GM12878 (cell line): ENCODE measurements around the gene SCRN2. TPM values are rescaled to one million over a fixed set of nuclear protein-coding genes. Genes with fewer than 3 reads are reported as not detected.

Source experiments
- ATAC-seq: fragments of 200-7000 bp; cut with Tn5 transposase; 3 replicates; pipeline ENCODE4 v1.9.1; 2020; ENCODE audit warnings: mild to moderate bottlenecking, moderate library complexity
- BruUV-seq: library from RNA; stranded (reverse); fragments of 400-500 nt; replicated peaks from 2 replicates; lab custom pipeline; 2021; lab: Mats Ljungman, UMichigan
- CTCF ChIA-PET: fragments of 300-600 bp; sonication (Branson Sonifier 250); formaldehyde crosslinking; extraction: SDS; loops from one replicate; lab custom pipeline; 2021; ENCODE audit warnings: inconsistent platforms; lab: Yijun Ruan, JAX
- POLR2A ChIA-PET: fragments of 350-600 bp; formaldehyde crosslinking; extraction: SDS; loops from one replicate; lab custom pipeline; 2021; ENCODE audit warnings: inconsistent platforms; lab: Charles Lee
- RAD21 ChIA-PET: fragments of 300-600 bp; sonication (Branson Sonifier 250); formaldehyde crosslinking; loops from one replicate; lab custom pipeline; 2023; ENCODE audit warnings: antibody characterized with exemption; ENCODE audit not compliant: unreplicated experiment; lab: Charles Lee
- SMC1A ChIA-PET: fragments of 300-600 bp; sonication (Branson Sonifier 250); formaldehyde crosslinking; loops from one replicate; lab custom pipeline; 2023; ENCODE audit not compliant: unreplicated experiment, uncharacterized antibody; lab: Charles Lee
- DNase-seq: peaks from one replicate; pipeline ENCODE4 v3.0.0-alpha.2; 2011; ENCODE audit warnings: low read depth, low spot score
- FAIRE-seq: peaks from 3 replicates; lab custom pipeline; 2011; peaks lifted over from hg19 to GRCh38; lab: Jason Lieb, UNC
- H2AFZ ChIP-seq: 2 replicates; pipeline ENCODE4 v1.6.0; 2011; ENCODE audit warnings: low read depth, low read length, control low read depth; ENCODE audit not compliant: control insufficient read depth
- H3K27ac ChIP-seq: 2 replicates; pipeline ENCODE4 v1.5.1; 2011; ENCODE audit warnings: control low read depth; ENCODE audit not compliant: control insufficient read depth, insufficient read depth
- H3K27me3 ChIP-seq, 2 experiments: replicated peaks in 1 of 2; 2 replicates each; pipeline versions ENCODE4 v1.6.0 to v1.6.1; 2011; ENCODE audit warnings: low read length in 1 of 2; ENCODE audit not compliant: control insufficient read depth in 2 of 2, insufficient read depth in 2 of 2
- H3K36me3 ChIP-seq, 2 experiments: 2 replicates each; pipeline ENCODE4 v1.5.1; 2011; ENCODE audit warnings: low read length in 1 of 2; ENCODE audit not compliant: control insufficient read depth in 2 of 2, insufficient read depth in 2 of 2
- H3K4me1 ChIP-seq: 2 replicates; pipeline ENCODE4 v1.6.1; 2011; ENCODE audit warnings: mild to moderate bottlenecking, low read length, moderate library complexity, mixed read lengths; ENCODE audit not compliant: control insufficient read depth, insufficient read depth
- H3K4me2 ChIP-seq: 2 replicates; pipeline ENCODE4 v1.6.0; 2011; ENCODE audit warnings: control low read depth; ENCODE audit not compliant: control insufficient read depth, insufficient read depth
- H3K4me3 ChIP-seq: fragments of 200-600 bp; sonication (generic); 2 replicates; pipeline ENCODE4 v1.5.1; 2016
- H3K79me2 ChIP-seq: 2 replicates; pipeline ENCODE4 v1.6.0; 2011; ENCODE audit warnings: low read length; ENCODE audit not compliant: control insufficient read depth, insufficient read depth
- H3K9ac ChIP-seq: 2 replicates; pipeline ENCODE4 v1.8.0; 2011; ENCODE audit warnings: low read length, control low read depth, mixed read lengths; ENCODE audit not compliant: control insufficient read depth, insufficient read depth
- H3K9me3 ChIP-seq: replicated peaks from 3 replicates; pipeline ENCODE4 v1.5.1; 2011; ENCODE audit warnings: mild to moderate bottlenecking, low read length; ENCODE audit not compliant: control insufficient read depth, insufficient read depth
- H4K20me1 ChIP-seq: 2 replicates; pipeline ENCODE4 v1.6.0; 2011; ENCODE audit not compliant: control insufficient read depth, insufficient read depth
- CHD2 ChIP-seq: IDR thresholded peaks from 2 replicates; pipeline ENCODE4 v1.6.1; 2011; ENCODE audit warnings: low read depth, low read length, improper control_type of control experiment, borderline replicate concordance
- KLF5 ChIP-seq: fragments of 450-650 bp; IDR thresholded peaks from 2 replicates; pipeline ENCODE4 v1.6.1; 2014; ENCODE audit warnings: mild to moderate bottlenecking; ENCODE audit not compliant: partially characterized antibody
- NR2F1 ChIP-seq: fragments of 450-650 bp; conservative IDR thresholded peaks from 2 replicates; pipeline ENCODE4 v1.6.1; 2017; ENCODE audit warnings: mild to moderate bottlenecking
- PML ChIP-seq: IDR thresholded peaks from 2 replicates; pipeline ENCODE4 v1.6.1; 2012; ENCODE audit warnings: low read length, inconsistent platforms
- RCOR1 ChIP-seq: conservative IDR thresholded peaks from 2 replicates; pipeline ENCODE4 v1.6.1; 2012; ENCODE audit warnings: low read depth, low read length, improper control_type of control experiment
- SKIL ChIP-seq: fragments of 450-650 bp; IDR thresholded peaks from 2 replicates; pipeline ENCODE4 v1.6.1; 2017; ENCODE audit warnings: mild to moderate bottlenecking, low read depth, inconsistent platforms; ENCODE audit not compliant: poor library complexity, severe bottlenecking
- SUZ12 ChIP-seq: fragments of 200-600 bp; sonication (generic); IDR thresholded peaks from one replicate; pipeline ENCODE4 v1.6.1; 2018; ENCODE audit warnings: antibody characterized with exemption, mild to moderate bottlenecking; ENCODE audit not compliant: unreplicated experiment
- ZBTB33 ChIP-seq: fragments of 450-650 bp; IDR thresholded peaks from 2 replicates; pipeline ENCODE4 v1.6.1; 2017; ENCODE audit warnings: mild to moderate bottlenecking
- ZNF384 ChIP-seq: IDR thresholded peaks from 2 replicates; pipeline ENCODE4 v1.6.1; 2012; ENCODE audit warnings: low read depth, mild to moderate bottlenecking, low read length, improper control_type of control experiment, borderline replicate concordance
- ZNF592 ChIP-seq: fragments of 450-650 bp; IDR thresholded peaks from 2 replicates; pipeline ENCODE4 v1.6.1; 2017; ENCODE audit warnings: mild to moderate bottlenecking, moderate library complexity
- WGBS: methylation state at CpG from one replicate; pipeline ENCODE4 v1.1.6; 2016; ENCODE audit warnings: low lambda C conversion rate; ENCODE audit not compliant: insufficient replicate concordance, insufficient coverage; ENCODE audit errors: missing lambda C conversion rate; 5-methylcytosine and 5-hydroxymethylcytosine counted together
- in situ Hi-C: fragments of 300-500 bp; cut with MboI; formaldehyde crosslinking; loops from 9 replicates; pipeline ENCODE4 v1.14.3; 2018; ENCODE audit warnings: mixed read lengths
- intact Hi-C: fragments of 100-400 bp; cut with micrococcal nuclease; formaldehyde crosslinking; loops from one replicate; pipeline ENCODE4 v1.14.2; 2022; ENCODE audit not compliant: unreplicated experiment
- polyA plus RNA-seq, 11 experiments: library from polyadenylated mRNA; depleted of rRNA in 4 of 11; unstranded in 6 of 11; stranded (reverse) in 5 of 11; fragments of >200 nt; fragmentation: Nextera tagmentation in 4 of 11; fragmentation: Illumina TruSeq in 1 of 11; extraction: Ambion mirVana in 4 of 11; extraction: Trizol in 1 of 11; gene quantifications; 1 replicate in 1 of 11; 2 replicates in 10 of 11; pipeline versions ENCODE4 v1.2.1 to v1.2.3, GENCODE V29; 2011 to 2016; ENCODE audit warnings: inconsistent platforms in 2 of 11, missing spikeins in 2 of 11, low read depth in 1 of 11
- total RNA-seq, 4 experiments: library from RNA; depleted of rRNA in 3 of 4; stranded (reverse); fragments of >200 nt in 3 of 4; fragmentation: Illumina TruSeq in 1 of 4; extraction: Trizol in 1 of 4; gene quantifications; 2 replicates each; pipeline versions ENCODE4 v1.2.1 to v1.2.3, GENCODE V29; 2013 to 2021
- TF ChIP-seq, protein P1 (sequence below): fragments of 450-650 bp; IDR thresholded peaks from 2 replicates; pipeline ENCODE4 v1.6.1; 2017; ENCODE audit warnings: antibody characterized with exemption, mild to moderate bottlenecking, moderate library complexity
- TF ChIP-seq, protein P2 (sequence below): IDR thresholded peaks from 2 replicates; pipeline ENCODE4 v1.6.1; 2011; ENCODE audit warnings: low read depth, low read length, improper control_type of control experiment, borderline replicate concordance

The SCRN2 gene
- total and polyA plus RNA-seq, 10 of the 15 experiments (the other 5 are each of a cell fraction or from before 2014, with no cell fraction given), result 0.34 to 33.3 (median 20.1) TPM

DNA sequence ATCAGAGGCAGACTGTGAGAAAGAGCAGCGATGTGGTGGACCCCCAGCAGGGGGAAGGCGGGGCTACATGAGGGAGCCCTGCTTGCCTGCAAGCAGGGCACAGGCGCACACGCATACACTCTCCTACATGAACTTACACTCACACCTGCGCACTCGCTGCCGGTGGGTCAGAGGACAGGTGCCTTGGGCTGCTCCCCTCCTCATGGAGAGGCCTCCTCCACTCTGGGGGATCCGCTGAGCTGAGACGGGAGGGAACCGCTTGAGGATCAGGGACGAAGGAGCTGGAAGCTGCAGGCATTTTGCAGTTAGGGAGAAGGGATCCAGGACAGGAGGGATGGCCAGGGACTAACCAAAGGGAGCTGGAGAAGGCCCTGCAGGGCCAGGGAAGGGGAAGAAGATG is 33.7 kb downstream of the SCRN2 start:
- RAD21 ChIA-PET, result no interaction called here
- Histone ChIP-seq H2AFZ (no peak overlapping the region), H3K4me1 (no peaks in the 10 kb centered on the region), H3K9ac (no peak overlapping the region), H3K27ac (no peak overlapping the region), H3K79me2 (no peaks in the 10 kb centered on the region), H3K36me3 (peaks cover 0 to 8% of the 10 kb centered on the region in 2 experiments; a peak in 3 of 4 replicates), H3K27me3 (no peaks in the 10 kb centered on the region), H4K20me1 (no peaks in the 10 kb centered on the region), H3K9me3 (no peaks in the 10 kb centered on the region), H3K4me2 (no peak overlapping the region), H3K4me3 (no peak overlapping the region)
- SMC1A ChIA-PET, result no interaction called here
- no peak for ATAC-seq
- 80% methylated on average over 11 of the region's 11 CpGs for WGBS
- in situ Hi-C loops, result loop anchor here (10.0 kb wide), 1 partner anchor 113 kb away; the partner anchor contains the start of gene TBKBP1
- no peak for FAIRE-seq
- DNase-seq, result no peak
- CTCF ChIA-PET, result no interaction called here
- intact Hi-C loops, result no loop called here
- POLR2A ChIA-PET, result interaction anchor here (0.5 kb wide), 1 partner anchor 214 kb away, joined by 5 read pairs; no protein-coding TSS in a partner anchor
- no TSS peak for BruUV-seq
- TF ChIP-seq ZNF384 (no peak), RCOR1 (no peak), CHD2 (no peak), PML (no peak), ZBTB33 (no peak), KLF5 (no peak), SKIL (no peak), ZNF592 (no peak), NR2F1 (no peak), SUZ12 (no peak)
- TF ChIP-seq, protein P1, sequence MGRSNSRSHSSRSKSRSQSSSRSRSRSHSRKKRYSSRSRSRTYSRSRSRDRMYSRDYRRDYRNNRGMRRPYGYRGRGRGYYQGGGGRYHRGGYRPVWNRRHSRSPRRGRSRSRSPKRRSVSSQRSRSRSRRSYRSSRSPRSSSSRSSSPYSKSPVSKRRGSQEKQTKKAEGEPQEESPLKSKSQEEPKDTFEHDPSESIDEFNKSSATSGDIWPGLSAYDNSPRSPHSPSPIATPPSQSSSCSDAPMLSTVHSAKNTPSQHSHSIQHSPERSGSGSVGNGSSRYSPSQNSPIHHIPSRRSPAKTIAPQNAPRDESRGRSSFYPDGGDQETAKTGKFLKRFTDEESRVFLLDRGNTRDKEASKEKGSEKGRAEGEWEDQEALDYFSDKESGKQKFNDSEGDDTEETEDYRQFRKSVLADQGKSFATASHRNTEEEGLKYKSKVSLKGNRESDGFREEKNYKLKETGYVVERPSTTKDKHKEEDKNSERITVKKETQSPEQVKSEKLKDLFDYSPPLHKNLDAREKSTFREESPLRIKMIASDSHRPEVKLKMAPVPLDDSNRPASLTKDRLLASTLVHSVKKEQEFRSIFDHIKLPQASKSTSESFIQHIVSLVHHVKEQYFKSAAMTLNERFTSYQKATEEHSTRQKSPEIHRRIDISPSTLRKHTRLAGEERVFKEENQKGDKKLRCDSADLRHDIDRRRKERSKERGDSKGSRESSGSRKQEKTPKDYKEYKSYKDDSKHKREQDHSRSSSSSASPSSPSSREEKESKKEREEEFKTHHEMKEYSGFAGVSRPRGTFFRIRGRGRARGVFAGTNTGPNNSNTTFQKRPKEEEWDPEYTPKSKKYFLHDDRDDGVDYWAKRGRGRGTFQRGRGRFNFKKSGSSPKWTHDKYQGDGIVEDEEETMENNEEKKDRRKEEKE, result no peak
- TF ChIP-seq, protein P2, sequence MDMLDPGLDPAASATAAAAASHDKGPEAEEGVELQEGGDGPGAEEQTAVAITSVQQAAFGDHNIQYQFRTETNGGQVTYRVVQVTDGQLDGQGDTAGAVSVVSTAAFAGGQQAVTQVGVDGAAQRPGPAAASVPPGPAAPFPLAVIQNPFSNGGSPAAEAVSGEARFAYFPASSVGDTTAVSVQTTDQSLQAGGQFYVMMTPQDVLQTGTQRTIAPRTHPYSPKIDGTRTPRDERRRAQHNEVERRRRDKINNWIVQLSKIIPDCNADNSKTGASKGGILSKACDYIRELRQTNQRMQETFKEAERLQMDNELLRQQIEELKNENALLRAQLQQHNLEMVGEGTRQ, result no peak
